ENCODE measurements around the gene MAP2. TPM values are rescaled to one million over a fixed set of nuclear protein-coding genes. Genes with fewer than 3 reads are reported as not detected.

Gene MAP2
- total and polyA plus RNA-seq, 12 donors: 3.5 to 15.5 (median 5.5) TPM

DNA sequence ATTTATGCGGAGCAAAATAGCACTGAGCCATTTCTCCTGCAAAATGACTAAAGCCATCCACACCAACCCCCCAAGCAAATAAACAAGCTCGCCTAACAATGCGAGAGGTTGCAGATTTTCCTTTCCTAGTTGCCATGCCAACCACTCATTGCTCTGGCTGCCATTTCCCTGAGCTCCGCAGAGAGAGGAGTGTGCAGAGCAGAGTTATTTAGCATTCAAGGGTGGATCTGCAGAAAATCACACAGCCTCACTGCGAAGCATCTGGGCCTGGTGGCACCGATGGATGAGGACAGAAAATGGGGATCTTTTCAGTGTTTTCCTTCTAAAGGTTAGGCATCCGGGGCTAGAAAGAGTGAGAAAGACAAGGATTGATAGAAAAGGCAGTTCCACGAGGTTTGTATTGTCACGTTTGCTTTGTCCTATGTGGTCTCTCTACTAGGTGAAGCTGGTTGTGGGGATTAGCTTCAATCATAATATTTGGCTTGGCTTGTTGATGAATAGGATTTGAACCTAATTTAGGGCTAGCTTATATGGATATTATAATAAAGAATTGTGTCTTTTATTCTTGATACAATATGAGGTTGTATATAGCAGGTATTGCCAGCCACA lies 237.5 kb downstream of the MAP2 start:
- 79 to 82% methylated on average over 9 of the region's 9 CpGs for WGBS, 2 donors
- Histone ChIP-seq H3K27me3 (no peaks in the 10 kb centered on the region), H3K9me3 (peaks cover 0 to 5% (median 0%) of the 10 kb centered on the region in 11 donors), H3K4me3 (no peak overlapping the region), H3K4me1 (peaks cover 0 to 10% (median 0%) of the 10 kb centered on the region in 9 donors), H3K36me3 (no peaks in the 10 kb centered on the region), H3K27ac (no peak overlapping the region)
- no peak for TF ChIP-seq CTCF (IDR thresholded peaks at IDR 0.05)
- ATAC-seq: no peak
- intact Hi-C loops (cut with DNase I): no loop called here
- no peak for DNase-seq

DNA sequence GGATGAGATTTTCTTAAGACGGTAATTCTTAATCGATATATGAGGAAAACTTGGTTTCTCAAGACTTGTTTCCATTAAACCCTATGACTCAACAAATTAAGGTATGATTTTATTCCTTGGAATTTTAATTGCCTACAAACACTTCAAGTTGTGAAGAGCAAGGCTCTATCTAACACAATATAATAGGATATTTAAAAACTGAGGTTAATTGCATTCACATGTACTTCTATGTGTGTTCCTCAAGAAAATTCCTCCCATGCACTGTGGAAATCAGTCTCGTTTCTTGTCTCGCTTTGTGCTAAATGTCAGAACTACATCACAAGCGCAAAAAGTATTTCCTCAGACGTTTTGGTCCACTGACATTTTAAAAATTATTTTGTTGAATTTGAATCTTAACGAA lies 238.2 kb downstream of the MAP2 start:
- intact Hi-C loops (cut with DNase I): no loop called here
- Histone ChIP-seq H3K4me1 (peaks cover 0 to 10% (median 0%) of the 10 kb centered on the region in 9 donors), H3K4me3 (no peak overlapping the region), H3K27me3 (no peaks in the 10 kb centered on the region), H3K9me3 (peaks cover 0 to 2% (median 0%) of the 10 kb centered on the region in 11 donors), H3K36me3 (no peaks in the 10 kb centered on the region), H3K27ac (no peak overlapping the region)
- 92 to 93% methylated on average over 7 of the region's 7 CpGs for WGBS, 2 donors
- TF ChIP-seq CTCF (IDR thresholded peaks at IDR 0.05): no peak
- DNase-seq (no peak), ATAC-seq (no peak)

- no peaks in the 10 kb centered on the region for H3K9me3 ChIP-seq
- H3K27ac ChIP-seq: no peak overlapping the region
- no peaks in the 10 kb centered on the region for H3K27me3 ChIP-seq
- intact Hi-C loops (cut with DNase I): no loop called here
- no peak for TF ChIP-seq CTCF (IDR thresholded peaks at IDR 0.05)
- DNase-seq (no peak), ATAC-seq (peak in 2 of 8 donors; percentile 22 to 44)
- peaks cover 0 to 10% (median 0%) of the 10 kb centered on the region in 9 donors for H3K4me1 ChIP-seq
- WGBS, 2 donors: 9 to 25% methylated on average over 5 of the region's 5 CpGs
- H3K4me3 ChIP-seq: no peak overlapping the region
- H3K36me3 ChIP-seq: no peaks in the 10 kb centered on the region
Measured at GRCh38 chr2:209663139-209663538, 239.3 kb downstream of the MAP2 start.

DNA sequence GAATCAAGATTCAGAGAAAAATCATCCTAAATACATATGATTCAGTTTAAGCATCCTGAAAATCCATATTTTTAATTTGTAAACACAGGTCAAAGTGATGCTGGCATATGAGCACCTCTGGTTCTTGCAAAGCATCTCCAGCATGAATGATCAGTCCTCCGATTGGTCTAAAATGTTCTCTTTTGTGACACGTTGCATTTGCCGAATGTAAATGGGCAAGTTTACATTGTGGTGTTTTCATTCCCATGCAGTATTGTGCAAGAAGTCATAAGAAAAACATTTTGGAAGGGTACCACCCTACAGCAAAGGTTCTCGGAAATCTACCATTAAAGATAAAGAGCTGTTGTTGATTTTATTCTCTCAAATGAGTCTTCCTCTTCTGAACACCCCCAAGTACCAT lies 239.8 kb downstream of the MAP2 start:
- DNase-seq (no peak), ATAC-seq (no peak)
- WGBS, 2 donors: 90 to 91% methylated on average over 4 of the region's 4 CpGs
- no peak overlapping the region for H3K4me3 ChIP-seq
- intact Hi-C loops (cut with DNase I): no loop called here
- H3K27me3 ChIP-seq: no peaks in the 10 kb centered on the region
- H3K27ac ChIP-seq: no peak overlapping the region
- H3K36me3 ChIP-seq: no peaks in the 10 kb centered on the region
- H3K9me3 ChIP-seq: no peaks in the 10 kb centered on the region
- H3K4me1 ChIP-seq: peaks cover 0 to 10% (median 0%) of the 10 kb centered on the region in 9 donors
- no peak for TF ChIP-seq CTCF (IDR thresholded peaks at IDR 0.05)
